Measurements from ENCODE around the gene DTNB. TPM values are rescaled to one million over a fixed set of nuclear protein-coding genes. Genes with fewer than 3 reads are reported as not detected.

Gene DTNB
- total and polyA plus RNA-seq, 2 donors (not counting 1 experiment from before 2014, with no cell fraction given), result 25.7 to 37.3 TPM

DNA sequence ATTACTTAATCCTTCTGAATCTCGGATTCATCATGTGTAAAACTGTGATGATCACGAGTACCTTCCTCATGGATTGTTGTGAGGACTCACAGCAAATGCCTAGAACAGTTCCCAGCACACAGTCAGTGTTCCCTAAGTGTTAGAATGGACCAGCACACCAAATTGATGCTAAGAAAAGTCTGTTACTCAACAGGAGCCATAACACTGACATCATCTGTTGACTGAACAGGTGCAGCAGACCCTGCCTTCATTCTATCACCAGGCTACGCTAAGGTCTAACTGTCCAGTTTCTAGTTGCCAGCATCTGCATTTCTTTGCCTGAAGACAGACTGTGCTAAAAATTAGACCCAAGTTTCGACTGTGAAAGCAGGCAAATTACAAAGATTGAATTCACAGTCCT lies 18.6 kb downstream of the DTNB start:
- H3K27ac ChIP-seq (ENCODE audit: low read length in 2 of 2), result no peak overlapping the region
- H3K9me3 ChIP-seq (ENCODE audit: control extremely low read depth in 1 of 3, control insufficient read depth in 2 of 3, insufficient read depth in 1 of 3, low read length in 2 of 3), result no peaks in the 10 kb centered on the region
- no peak overlapping the region for H3K9ac ChIP-seq (ENCODE audit: low read length)
- no peak overlapping the region for H3K4me3 ChIP-seq (ENCODE audit: control extremely low read depth in 1 of 5, extremely low read depth in 1 of 5, insufficient read depth in 1 of 5, low read depth in 2 of 5, low read length in 4 of 5)
- no peaks in the 10 kb centered on the region for H3K4me1 Mint-ChIP-seq
- no peaks in the 10 kb centered on the region for H3K9me3 Mint-ChIP-seq (ENCODE audit: insufficient read depth)
- H3K4me1 ChIP-seq (ENCODE audit: control insufficient read depth in 2 of 2, insufficient read depth in 2 of 2, low read length in 2 of 2), result no peaks in the 10 kb centered on the region
- intact Hi-C loops (cut with micrococcal nuclease), result no loop called here
- TF ChIP-seq EZH2 (IDR thresholded peaks at IDR 0.05; ENCODE audit: borderline replicate concordance, insufficient read depth, low read depth, low read length, poor library complexity, severe bottlenecking), result no peak
- TF ChIP-seq, protein P1, sequence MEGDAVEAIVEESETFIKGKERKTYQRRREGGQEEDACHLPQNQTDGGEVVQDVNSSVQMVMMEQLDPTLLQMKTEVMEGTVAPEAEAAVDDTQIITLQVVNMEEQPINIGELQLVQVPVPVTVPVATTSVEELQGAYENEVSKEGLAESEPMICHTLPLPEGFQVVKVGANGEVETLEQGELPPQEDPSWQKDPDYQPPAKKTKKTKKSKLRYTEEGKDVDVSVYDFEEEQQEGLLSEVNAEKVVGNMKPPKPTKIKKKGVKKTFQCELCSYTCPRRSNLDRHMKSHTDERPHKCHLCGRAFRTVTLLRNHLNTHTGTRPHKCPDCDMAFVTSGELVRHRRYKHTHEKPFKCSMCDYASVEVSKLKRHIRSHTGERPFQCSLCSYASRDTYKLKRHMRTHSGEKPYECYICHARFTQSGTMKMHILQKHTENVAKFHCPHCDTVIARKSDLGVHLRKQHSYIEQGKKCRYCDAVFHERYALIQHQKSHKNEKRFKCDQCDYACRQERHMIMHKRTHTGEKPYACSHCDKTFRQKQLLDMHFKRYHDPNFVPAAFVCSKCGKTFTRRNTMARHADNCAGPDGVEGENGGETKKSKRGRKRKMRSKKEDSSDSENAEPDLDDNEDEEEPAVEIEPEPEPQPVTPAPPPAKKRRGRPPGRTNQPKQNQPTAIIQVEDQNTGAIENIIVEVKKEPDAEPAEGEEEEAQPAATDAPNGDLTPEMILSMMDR (IDR thresholded peaks at IDR 0.05), result no peak
- DNase-seq (no peak), ATAC-seq (ENCODE audit: low read depth) (no peak)
- no peaks in the 10 kb centered on the region for H3K27me3 ChIP-seq (replicated peaks in 1 of 4; ENCODE audit: control extremely low read depth in 1 of 4, control insufficient read depth in 3 of 4, insufficient read depth in 4 of 4, low read length in 3 of 4)
- ChIA-PET CTCF (no interaction called here), POLR2A (no interaction called here)
- H3K27me3 Mint-ChIP-seq, result no peaks in the 10 kb centered on the region
- peaks cover 0 to 5% of the 10 kb centered on the region in 2 experiments for H3K36me3 ChIP-seq (replicated peaks in 1 of 2; ENCODE audit: control extremely low read depth in 1 of 2, control insufficient read depth in 1 of 2, extremely low read depth in 1 of 2, insufficient read depth in 2 of 2, low read length in 1 of 2)
- no peak overlapping the region for H2AFZ ChIP-seq (ENCODE audit: insufficient read depth, low read depth, low read length, poor library complexity, severe bottlenecking)
- peaks cover 11% of the 10 kb centered on the region for H4K20me1 ChIP-seq (ENCODE audit: control insufficient read depth, insufficient read depth, low read length, poor library complexity, severe bottlenecking)
- peaks cover 47% of the 10 kb centered on the region for H3K79me2 ChIP-seq (ENCODE audit: control insufficient read depth, insufficient read depth, low read length)
- 98% methylated on average over 3 of the region's 4 CpGs for whole genome bisulfite sequencing (ENCODE audit: insufficient coverage)
- no peak overlapping the region for H3K27ac Mint-ChIP-seq
- no peak overlapping the region for H3K4me2 ChIP-seq (replicated peaks; ENCODE audit: low read depth, low read length, poor library complexity, severe bottlenecking)
- no peak overlapping the region for H3K4me3 Mint-ChIP-seq

DNA sequence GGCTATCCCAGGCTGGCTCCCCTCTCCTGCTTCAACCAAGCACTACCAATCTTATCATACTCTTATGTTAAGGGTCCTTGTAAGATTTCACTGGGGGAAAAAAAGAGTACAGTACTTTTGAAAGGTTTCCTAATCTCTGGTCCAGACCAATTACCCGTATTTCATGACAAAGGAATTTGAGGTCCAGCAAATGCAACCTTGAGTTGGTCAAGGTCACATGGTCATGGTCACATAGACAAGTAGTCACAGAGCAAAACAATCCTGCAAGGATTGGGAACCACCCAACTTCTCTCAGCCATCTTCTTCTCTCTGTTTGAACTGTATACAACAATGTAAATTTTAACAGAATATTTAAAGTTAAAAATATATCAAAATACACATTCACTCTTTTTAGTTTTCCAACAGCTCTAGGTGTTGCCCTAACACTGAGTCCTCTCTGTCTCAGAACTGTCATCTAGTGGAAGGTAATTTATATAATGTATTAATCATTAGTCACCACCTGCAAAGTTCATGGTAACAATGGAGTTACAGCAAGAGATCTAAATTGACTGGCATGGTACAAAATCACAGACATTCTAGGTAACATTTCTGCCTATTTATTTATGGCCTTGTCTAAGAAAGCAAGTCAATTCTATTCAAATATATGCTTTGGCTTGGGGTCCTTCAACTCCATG lies 21.5 kb downstream of the DTNB start:
- ChIA-PET POLR2A (no interaction called here), CTCF (no interaction called here)
- 100% methylated on average over 1 of the region's 1 CpG for WGBS (ENCODE audit: insufficient coverage)
- no peak overlapping the region for H3K4me2 ChIP-seq (replicated peaks; ENCODE audit: low read depth, low read length, poor library complexity, severe bottlenecking)
- H3K4me3 ChIP-seq (ENCODE audit: control extremely low read depth in 1 of 5, extremely low read depth in 1 of 5, insufficient read depth in 1 of 5, low read depth in 2 of 5, low read length in 4 of 5), result no peak overlapping the region
- H3K27me3 Mint-ChIP-seq, result no peaks in the 10 kb centered on the region
- TF ChIP-seq, protein P1 (IDR thresholded peaks at IDR 0.05), result no peak
- no peak for TF ChIP-seq EZH2 (IDR thresholded peaks at IDR 0.05; ENCODE audit: borderline replicate concordance, insufficient read depth, low read depth, low read length, poor library complexity, severe bottlenecking)
- peaks cover 26% of the 10 kb centered on the region for H3K79me2 ChIP-seq (ENCODE audit: control insufficient read depth, insufficient read depth, low read length)
- intact Hi-C loops (cut with micrococcal nuclease), result no loop called here
- H3K9me3 ChIP-seq (ENCODE audit: control extremely low read depth in 1 of 3, control insufficient read depth in 2 of 3, insufficient read depth in 1 of 3, low read length in 2 of 3), result no peaks in the 10 kb centered on the region
- ATAC-seq (ENCODE audit: low read depth), result no peak
- H3K4me1 Mint-ChIP-seq, result no peaks in the 10 kb centered on the region
- H4K20me1 ChIP-seq (ENCODE audit: control insufficient read depth, insufficient read depth, low read length, poor library complexity, severe bottlenecking), result peaks cover 11% of the 10 kb centered on the region
- no peak overlapping the region for H3K9ac ChIP-seq (ENCODE audit: low read length)
- H3K4me1 ChIP-seq (ENCODE audit: control insufficient read depth in 2 of 2, insufficient read depth in 2 of 2, low read length in 2 of 2), result no peaks in the 10 kb centered on the region
- no peak for DNase-seq
- H3K9me3 Mint-ChIP-seq (ENCODE audit: insufficient read depth), result no peaks in the 10 kb centered on the region
- no peak overlapping the region for H2AFZ ChIP-seq (ENCODE audit: insufficient read depth, low read depth, low read length, poor library complexity, severe bottlenecking)
- H3K36me3 ChIP-seq (replicated peaks in 1 of 2; ENCODE audit: control extremely low read depth in 1 of 2, control insufficient read depth in 1 of 2, extremely low read depth in 1 of 2, insufficient read depth in 2 of 2, low read length in 1 of 2), result peaks cover 0 to 8% of the 10 kb centered on the region in 2 experiments
- no peaks in the 10 kb centered on the region for H3K27me3 ChIP-seq (replicated peaks in 1 of 4; ENCODE audit: control extremely low read depth in 1 of 4, control insufficient read depth in 3 of 4, insufficient read depth in 4 of 4, low read length in 3 of 4)
- H3K4me3 Mint-ChIP-seq, result no peak overlapping the region
- no peak overlapping the region for H3K27ac Mint-ChIP-seq
- H3K27ac ChIP-seq (ENCODE audit: low read length in 2 of 2), result no peak overlapping the region

All from B cell (primary cell).